ENCODE measurements around the gene RPL36AL. TPM values are rescaled to one million over a fixed set of nuclear protein-coding genes. Genes with fewer than 3 reads are reported as not detected.

The RPL36AL gene
- total and polyA plus RNA-seq, 10 of the 15 experiments (the other 5 are each of a cell fraction or from before 2014, with no cell fraction given) = 222 to 1,379 (median 545) TPM

GRCh38 chr14:49598485-49599300 lies 21.7 kb downstream of the RPL36AL start, which contains the start of gene LRR1 (continued):
- TF ChIP-seq PRDM15 (CRISPR knock-in tag; IDR thresholded peaks at IDR 0.05) (no peak), HDAC2 (IDR thresholded peaks at IDR 0.05) (0 out of 2 replicates have a peak, but pooled peaks have one; percentile 28), CBFB (IDR thresholded peaks at IDR 0.05; ENCODE audit: low read depth) (peak; percentile 80; the same call in 1 of the 2 replicates), ZZZ3 (IDR thresholded peaks at IDR 0.05; ENCODE audit: control insufficient read depth, insufficient read length, low read depth) (no peak), EGR1 (IDR thresholded peaks at IDR 0.05; ENCODE audit: borderline replicate concordance in 1 of 2, low read depth in 2 of 2, low read length in 2 of 2) (no peak), GABPA (IDR thresholded peaks at IDR 0.05; ENCODE audit: low read depth) (no peak), ATF2 (IDR thresholded peaks at IDR 0.05; ENCODE audit: low read length) (no peak), YY1 (IDR thresholded peaks at IDR 0.05; ENCODE audit: low read depth, low read length) (peak; percentile 96), BCL11A (IDR thresholded peaks at IDR 0.05; ENCODE audit: low read depth, low read length) (no peak; the same call in 1 of the 2 replicates), CREM (IDR thresholded peaks at IDR 0.05; ENCODE audit: low read depth) (peak; percentile 60; the same call in 1 of the 2 replicates), E2F4 (IDR thresholded peaks at IDR 0.05; ENCODE audit: low read depth, low read length) (peak; percentile 98), IRF4 (IDR thresholded peaks at IDR 0.05; ENCODE audit: low read depth, low read length) (0 out of 2 replicates have a peak, but pooled peaks have one; percentile 28), CHD2 (IDR thresholded peaks at IDR 0.05; ENCODE audit: borderline replicate concordance, low read depth, low read length) (peak; percentile 80), TCF7 (IDR thresholded peaks at IDR 0.05; ENCODE audit: borderline replicate concordance) (no peak), ELK1 (IDR thresholded peaks at IDR 0.05; ENCODE audit: low read depth, low read length) (0 out of 2 replicates have a peak, but pooled peaks have one; percentile 15), NBN (IDR thresholded peaks at IDR 0.05) (peak; percentile 97), PML (IDR thresholded peaks at IDR 0.05; ENCODE audit: low read length) (no peak; the same call in none of the 2 replicates), ASH2L (IDR thresholded peaks at IDR 0.05; ENCODE audit: borderline replicate concordance, low read depth) (no peak), CHD1 (IDR thresholded peaks at IDR 0.05; ENCODE audit: low read depth, low read length) (0 out of 2 replicates have a peak, but pooled peaks have one; percentile 70), MEF2B (IDR thresholded peaks at IDR 0.05; ENCODE audit: partially characterized antibody, poor library complexity, severe bottlenecking) (peak; percentile 77)
